Caco-2 (cell line): ENCODE results near the gene MAP1LC3B2. TPM values are rescaled to one million over a fixed set of nuclear protein-coding genes. Genes with fewer than 3 reads are reported as not detected.

ENCODE experiments used
- BruUV-seq: library from RNA; stranded (reverse); fragments of 400-500 nt; replicated peaks from 2 replicates; lab custom pipeline; 2021; lab: Mats Ljungman, UMichigan
- CTCF ChIA-PET: fragments of 300-600 bp; sonication (Branson Sonifier 250); formaldehyde crosslinking; loops from one replicate; lab custom pipeline; 2022; ENCODE audit warnings: antibody characterized with exemption; lab: Charles Lee
- POLR2A ChIA-PET: fragments of 300-600 bp; sonication (Branson Sonifier 250); formaldehyde crosslinking; loops from one replicate; lab custom pipeline; 2022; ENCODE audit warnings: antibody characterized with exemption; lab: Charles Lee
- DNase-seq, 2 experiments: peaks; one replicate each; pipeline versions ENCODE4 v3.0.0 to v3.0.0-alpha.2; 2020 to 2022
- H3K27me3 ChIP-seq: replicated peaks from 2 replicates; pipeline ENCODE4 v1.6.0; 2011; ENCODE audit warnings: low read length; ENCODE audit not compliant: control insufficient read depth, insufficient read depth
- H3K36me3 ChIP-seq: 2 replicates; pipeline ENCODE4 v1.5.1; 2011; ENCODE audit warnings: low read length; ENCODE audit not compliant: control insufficient read depth, insufficient read depth
- H3K4me1 ChIP-seq: fragments of 250-450 bp; sonication (Bioruptor Pico); 2 replicates; pipeline ENCODE4 v1.5.1; 2020; ENCODE audit warnings: mild to moderate bottlenecking
- H3K4me3 ChIP-seq: 2 replicates; pipeline ENCODE4 v1.5.1; 2011; ENCODE audit warnings: low read depth, mild to moderate bottlenecking, control low read depth, low read length
- H3K9me3 ChIP-seq: fragments of 250-450 bp; sonication (Bioruptor Pico); 2 replicates; pipeline ENCODE4 v1.5.1; 2020; ENCODE audit warnings: mild to moderate bottlenecking, moderate library complexity
- H3K27ac Mint-ChIP-seq: one replicate; pipeline ENCODE4 v1.8.0; 2022; ENCODE audit warnings: mixed read lengths; ENCODE audit not compliant: unreplicated experiment
- H3K27me3 Mint-ChIP-seq: one replicate; pipeline ENCODE4 v1.8.0; 2022; ENCODE audit warnings: mixed read lengths; ENCODE audit not compliant: insufficient read depth, unreplicated experiment
- H3K36me3 Mint-ChIP-seq: one replicate; pipeline ENCODE4 v1.8.0; 2022; ENCODE audit warnings: mild to moderate bottlenecking, mixed read lengths; ENCODE audit not compliant: insufficient read depth, unreplicated experiment
- H3K4me1 Mint-ChIP-seq: one replicate; pipeline ENCODE4 v1.8.0; 2022; ENCODE audit warnings: low read depth, mixed read lengths; ENCODE audit not compliant: unreplicated experiment
- H3K4me3 Mint-ChIP-seq: one replicate; pipeline ENCODE4 v1.8.0; 2022; ENCODE audit warnings: mild to moderate bottlenecking, moderate library complexity, mixed read lengths; ENCODE audit not compliant: unreplicated experiment
- H3K9me3 Mint-ChIP-seq: one replicate; pipeline ENCODE4 v1.8.0; 2022; ENCODE audit warnings: mixed read lengths; ENCODE audit not compliant: unreplicated experiment
- CTCF ChIP-seq, 2 experiments: fragments of 200-600 bp in 1 of 2; IDR thresholded peaks; 1 replicate in 1 of 2; 2 replicates in 1 of 2; pipeline versions ENCODE4 v1.5.1 to v1.8.0; 2011 to 2022; ENCODE audit warnings: antibody characterized with exemption in 1 of 2, control low read depth in 1 of 2, inconsistent platforms in 1 of 2, low read depth in 1 of 2, low read length in 1 of 2, mild to moderate bottlenecking in 1 of 2, moderate library complexity in 1 of 2; ENCODE audit not compliant: insufficient read depth in 1 of 2, severe bottlenecking in 1 of 2, unreplicated experiment in 1 of 2
- intact Hi-C: fragments of 100-400 bp; cut with micrococcal nuclease; formaldehyde crosslinking; loops from one replicate; pipeline ENCODE4 v1.10.0; 2022; ENCODE audit not compliant: unreplicated experiment
- total RNA-seq: library from RNA; stranded (reverse); gene quantifications from 2 replicates; pipeline ENCODE4 v1.2.3, GENCODE V29; 2022

The MAP1LC3B2 gene
- total RNA-seq, 1 experiment from 2014 or later: not detected

DNA sequence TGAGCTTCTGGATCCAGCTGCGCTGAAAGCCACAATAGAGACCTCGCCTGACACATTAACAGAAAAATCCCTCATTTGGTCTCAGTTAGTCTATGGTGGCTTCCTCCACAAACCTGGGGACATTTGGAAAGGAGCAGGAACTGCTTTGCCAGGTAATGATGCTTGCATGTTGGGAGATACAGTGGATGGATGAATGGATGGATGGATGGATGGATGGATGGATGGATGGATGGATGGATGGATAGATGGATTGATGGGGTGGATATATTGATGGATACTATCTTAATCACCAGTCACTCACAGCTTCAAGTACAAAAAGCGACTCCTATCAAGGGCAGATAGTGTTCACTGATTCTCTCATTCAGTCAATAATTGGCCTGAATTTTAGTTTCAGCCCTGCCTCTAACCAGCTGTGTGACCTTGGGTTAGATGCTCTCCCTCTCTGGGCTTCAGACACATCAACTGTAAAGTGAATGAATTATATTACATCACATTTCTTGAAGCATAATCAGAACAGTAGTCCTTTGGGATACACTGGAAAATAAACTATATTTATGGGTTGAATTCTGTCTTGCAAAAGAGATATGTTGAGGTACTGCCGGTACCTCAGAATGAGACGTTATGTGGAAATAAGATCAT lies 29.3 kb downstream of the MAP1LC3B2 start:
- Histone ChIP-seq H3K36me3 (no peaks in the 10 kb centered on the region), H3K9me3 (no peaks in the 10 kb centered on the region), H3K4me1 (peaks cover 39% of the 10 kb centered on the region), H3K4me3 (no peak overlapping the region), H3K27me3 (no peaks in the 10 kb centered on the region)
- no peak overlapping the region for H3K4me3 Mint-ChIP-seq
- BruUV-seq: no TSS peak
- H3K9me3 Mint-ChIP-seq: peaks cover 20% of the 10 kb centered on the region
- TF ChIP-seq CTCF (IDR thresholded peaks at IDR 0.05; ENCODE audit: insufficient read depth in 1 of 2, low read depth in 1 of 2, low read length in 1 of 2, severe bottlenecking in 1 of 2, unreplicated experiment in 1 of 2): no peak
- ChIA-PET POLR2A (no interaction called here), CTCF (interaction anchor here (0.6 kb wide), 1 partner anchor 25 kb away, joined by 3 read pairs; no protein-coding TSS in a partner anchor)
- H3K27me3 Mint-ChIP-seq: no peaks in the 10 kb centered on the region
- peaks cover 29% of the 10 kb centered on the region for H3K4me1 Mint-ChIP-seq
- H3K36me3 Mint-ChIP-seq: peaks cover 8% of the 10 kb centered on the region
- intact Hi-C loops: no loop called here
- DNase-seq: no peak
- no peak overlapping the region for H3K27ac Mint-ChIP-seq

DNA sequence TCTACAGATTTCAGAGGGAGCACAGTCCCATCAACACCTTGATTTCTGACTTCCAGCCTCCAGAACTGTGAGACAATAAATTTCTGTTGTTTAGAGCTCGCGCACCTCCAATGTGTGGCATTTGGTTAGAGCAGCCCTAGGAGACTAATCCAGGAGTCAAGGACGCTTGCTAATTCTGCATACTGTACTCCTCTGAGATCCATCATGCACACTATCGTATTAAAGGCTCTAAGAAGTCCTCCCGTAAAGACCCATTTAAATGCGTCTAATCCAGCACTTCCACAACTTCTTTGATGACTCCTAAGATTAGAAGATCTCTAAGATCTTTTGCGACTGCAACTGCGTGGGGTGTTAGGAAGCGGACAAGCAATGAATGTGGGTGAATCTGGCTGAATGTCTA lies 30.4 kb downstream of the MAP1LC3B2 start:
- H3K27ac Mint-ChIP-seq: no peak overlapping the region
- ChIA-PET POLR2A (no interaction called here), CTCF (interaction anchor here (0.6 to 1.6 kb wide), 3 partner anchors 26 to 108 kb away, joined by 3 to 7 read pairs (median 7); no protein-coding TSS in a partner anchor)
- H3K36me3 Mint-ChIP-seq: peaks cover 8% of the 10 kb centered on the region
- no peak overlapping the region for H3K4me3 Mint-ChIP-seq
- no peaks in the 10 kb centered on the region for H3K27me3 Mint-ChIP-seq
- no peak for DNase-seq
- no peaks in the 10 kb centered on the region for H3K9me3 ChIP-seq
- BruUV-seq: no TSS peak
- no peaks in the 10 kb centered on the region for H3K27me3 ChIP-seq
- peaks cover 36% of the 10 kb centered on the region for H3K4me1 Mint-ChIP-seq
- intact Hi-C loops: no loop called here
- no peak for TF ChIP-seq CTCF (IDR thresholded peaks at IDR 0.05; ENCODE audit: insufficient read depth in 1 of 2, low read depth in 1 of 2, low read length in 1 of 2, severe bottlenecking in 1 of 2, unreplicated experiment in 1 of 2)
- peaks cover 39% of the 10 kb centered on the region for H3K4me1 ChIP-seq
- H3K9me3 Mint-ChIP-seq: peaks cover 20% of the 10 kb centered on the region
- H3K4me3 ChIP-seq: no peak overlapping the region
- no peaks in the 10 kb centered on the region for H3K36me3 ChIP-seq

- no TSS peak for BruUV-seq
- TF ChIP-seq CTCF (IDR thresholded peaks at IDR 0.05; ENCODE audit: insufficient read depth in 1 of 2, low read depth in 1 of 2, low read length in 1 of 2, severe bottlenecking in 1 of 2, unreplicated experiment in 1 of 2): peak in 1 of 2 experiments; percentile 28
- no peak overlapping the region for H3K4me3 Mint-ChIP-seq
- no peaks in the 10 kb centered on the region for H3K9me3 ChIP-seq
- no peaks in the 10 kb centered on the region for H3K27me3 ChIP-seq
- intact Hi-C loops: loop anchor here (1.0 to 10.0 kb wide), 3 partner anchors 98 to 367 kb away; no protein-coding TSS in a partner anchor
- peaks cover 38% of the 10 kb centered on the region for H3K4me1 Mint-ChIP-seq
- peaks cover 39% of the 10 kb centered on the region for H3K4me1 ChIP-seq
- H3K27me3 Mint-ChIP-seq: no peaks in the 10 kb centered on the region
- H3K36me3 Mint-ChIP-seq: peaks cover 8% of the 10 kb centered on the region
- POLR2A ChIA-PET: no interaction called here
- CTCF ChIA-PET: interaction anchor here (0.6 to 1.6 kb wide), 7 partner anchors 45 to 365 kb away, joined by 3 to 7 read pairs (median 5); no protein-coding TSS in a partner anchor
- H3K4me3 ChIP-seq: no peak overlapping the region
- peaks cover 20% of the 10 kb centered on the region for H3K9me3 Mint-ChIP-seq
- no peak overlapping the region for H3K27ac Mint-ChIP-seq
- peak; percentile 65 to 68 for DNase-seq
- no peaks in the 10 kb centered on the region for H3K36me3 ChIP-seq
Observed at GRCh38 chr12:116590561-116590960, 31.4 kb downstream of the MAP1LC3B2 start.
